ENCODE measurements around the gene LPIN2. TPM values are rescaled to one million over a fixed set of nuclear protein-coding genes. Genes with fewer than 3 reads are reported as not detected.

The LPIN2 gene
- total and polyA plus RNA-seq, 10 donors = 4.0 to 79.7 (median 51.3) TPM

- H3K36me3 ChIP-seq = peaks cover 0 to 6% (median 0%) of the 10 kb centered on the region in 6 donors
- H3K4me1 ChIP-seq = peaks cover 39 to 99% (median 84%) of the 10 kb centered on the region in 6 donors
- 18 to 34% (median 29%) methylated on average over 11 of the region's 11 CpGs for WGBS, 5 donors
- peak; percentile 88 for DNase-seq
- peak in 2 of 3 donors; percentile 29 to 60 for TF ChIP-seq POLR2A (IDR thresholded peaks at IDR 0.05)
- TF ChIP-seq POLR2AphosphoS5 (IDR thresholded peaks at IDR 0.05) = peak in 2 of 3 donors; percentile 23 to 72
- TF ChIP-seq CTCF (IDR thresholded peaks at IDR 0.05 in 8 of 11, conservative IDR thresholded peaks at IDR 0.05 in 3 of 11) = peak in 4 of 11 experiments; percentile 4 to 44 (median 20)
- intact Hi-C loops (cut with DNase I; ENCODE audit: low total_unique reads) = no loop called here
- peak overlapping the region in 3 of 8 donors; percentile 4 to 52 (median 4) for H3K4me3 ChIP-seq
- no peaks in the 10 kb centered on the region for H3K27me3 ChIP-seq (replicated peaks in 1 of 7)
- H3K27ac ChIP-seq = peak overlapping the region; percentile 43 to 92 (median 89)
- H3K9me3 ChIP-seq = no peaks in the 10 kb centered on the region
Observed at GRCh38 chr18:2970772-2971659, 41.9 kb downstream of the LPIN2 start.

GRCh38 chr18:2970344-2970743 is 42.6 kb downstream of the LPIN2 start:
- H3K36me3 ChIP-seq = peaks cover 0 to 6% (median 0%) of the 10 kb centered on the region in 6 donors
- TF ChIP-seq CTCF (IDR thresholded peaks at IDR 0.05 in 8 of 11, conservative IDR thresholded peaks at IDR 0.05 in 3 of 11) (no peak), POLR2AphosphoS5 (IDR thresholded peaks at IDR 0.05) (no peak), POLR2A (IDR thresholded peaks at IDR 0.05) (no peak)
- no peaks in the 10 kb centered on the region for H3K9me3 ChIP-seq
- H3K27ac ChIP-seq = peak overlapping the region; percentile 43 to 92 (median 89)
- intact Hi-C loops (cut with DNase I; ENCODE audit: low total_unique reads) = no loop called here
- DNase-seq = no peak
- H3K4me3 ChIP-seq = peak overlapping the region in 1 of 8 donors; percentile 52
- no peaks in the 10 kb centered on the region for H3K27me3 ChIP-seq (replicated peaks in 1 of 7)
- WGBS, 5 donors = 78 to 97% (median 83%) methylated on average over 3 of the region's 3 CpGs
- H3K4me1 ChIP-seq = peaks cover 42 to 99% (median 81%) of the 10 kb centered on the region in 6 donors

DNA sequence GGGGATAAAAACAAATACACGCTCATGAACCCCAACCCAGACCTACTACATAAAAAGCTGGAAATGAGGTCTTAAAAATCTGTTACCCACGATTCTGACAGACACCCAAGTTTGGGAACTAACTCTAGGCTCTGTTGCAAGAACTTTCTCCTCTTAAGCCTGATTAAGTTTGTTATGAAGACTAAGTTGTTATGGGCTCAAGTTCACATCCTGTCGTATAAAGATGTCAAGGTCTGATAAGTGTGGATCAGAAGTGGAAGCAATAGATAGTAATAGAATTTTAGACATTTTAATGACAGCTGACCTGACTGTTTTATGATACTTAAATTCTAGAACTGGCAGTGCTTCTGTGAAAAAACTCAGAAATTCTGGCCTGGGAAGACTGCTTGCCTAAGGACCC is 43.2 kb downstream of the LPIN2 start:
- 31 to 43% (median 35%) methylated on average over 3 of the region's 3 CpGs for WGBS, 5 donors
- Histone ChIP-seq H3K9me3 (no peaks in the 10 kb centered on the region), H3K4me1 (peaks cover 42 to 99% (median 83%) of the 10 kb centered on the region in 6 donors), H3K27ac (peak overlapping the region in 7 of 8 donors; percentile 82 to 92 (median 89)), H3K36me3 (peaks cover 0 to 3% (median 0%) of the 10 kb centered on the region in 6 donors), H3K27me3 (replicated peaks in 1 of 7) (no peaks in the 10 kb centered on the region), H3K4me3 (no peak overlapping the region)
- no peak for TF ChIP-seq CTCF (IDR thresholded peaks at IDR 0.05 in 8 of 11, conservative IDR thresholded peaks at IDR 0.05 in 3 of 11)
- TF ChIP-seq POLR2A (IDR thresholded peaks at IDR 0.05) = no peak
- TF ChIP-seq POLR2AphosphoS5 (IDR thresholded peaks at IDR 0.05) = no peak
- no peak for DNase-seq
- intact Hi-C loops (cut with DNase I; ENCODE audit: low total_unique reads) = no loop called here

DNA sequence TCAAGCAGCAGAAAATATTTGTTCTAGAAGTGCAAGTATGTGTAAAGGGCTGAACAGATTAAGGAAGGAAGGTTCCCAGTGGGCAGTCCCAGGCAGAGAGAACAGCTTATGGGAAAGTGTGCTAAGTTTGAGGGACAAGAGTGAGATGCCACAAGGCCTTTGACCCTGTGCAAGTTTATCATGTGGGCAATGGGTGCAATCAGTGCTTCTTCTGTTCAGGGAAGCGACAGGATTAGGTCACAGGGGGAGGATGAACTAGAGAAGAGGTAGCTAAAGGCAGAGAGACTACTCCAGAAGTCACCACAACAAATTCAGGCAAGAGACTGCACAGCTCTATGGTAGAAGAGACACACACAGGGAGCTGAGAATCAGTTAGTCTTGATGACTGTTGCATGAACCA is 44.3 kb downstream of the LPIN2 start:
- WGBS, 5 donors = 35 to 76% (median 55%) methylated on average over 1 of the region's 1 CpG
- H3K27me3 ChIP-seq (replicated peaks in 1 of 7) = no peaks in the 10 kb centered on the region
- peak in 1 of 3 donors; percentile 41 for TF ChIP-seq POLR2AphosphoS5 (IDR thresholded peaks at IDR 0.05)
- no peak for TF ChIP-seq CTCF (IDR thresholded peaks at IDR 0.05 in 8 of 11, conservative IDR thresholded peaks at IDR 0.05 in 3 of 11)
- no peak for DNase-seq
- H3K9me3 ChIP-seq = no peaks in the 10 kb centered on the region
- intact Hi-C loops (cut with DNase I; ENCODE audit: low total_unique reads) = no loop called here
- H3K27ac ChIP-seq = peak overlapping the region; percentile 73 to 92 (median 89)
- no peaks in the 10 kb centered on the region for H3K36me3 ChIP-seq
- H3K4me1 ChIP-seq = peaks cover 43 to 100% (median 85%) of the 10 kb centered on the region in 6 donors
- H3K4me3 ChIP-seq = no peak overlapping the region

Data from spleen (tissue), 11 donors.